Measurements from ENCODE around the gene ASS1. TPM values are rescaled to one million over a fixed set of nuclear protein-coding genes. Genes with fewer than 3 reads are reported as not detected.

The ASS1 gene
- total RNA-seq, 1 experiment from 2014 or later, result 255 TPM

DNA sequence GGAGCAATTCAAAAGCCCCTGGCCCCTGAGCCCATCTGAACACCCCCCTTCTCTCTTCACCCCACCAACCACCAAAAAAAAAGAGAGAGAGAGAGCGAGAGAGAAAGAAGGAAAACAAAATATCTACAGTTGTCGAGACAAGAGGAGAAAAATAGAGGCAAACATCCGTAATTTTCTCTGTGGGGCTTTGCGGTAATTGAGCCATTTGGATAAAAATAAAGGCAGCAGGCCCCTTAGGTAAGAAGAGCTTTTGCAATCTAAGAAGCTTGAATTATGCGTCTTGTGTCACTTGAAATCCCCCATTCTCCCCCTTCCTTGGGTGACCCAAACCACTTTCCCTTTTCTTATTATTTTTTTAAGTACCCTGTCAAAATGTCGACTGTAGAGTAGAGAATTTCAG, 99.1 kb downstream of the ASS1 start:
- CTCF ChIA-PET, result no interaction called here
- POLR2A ChIA-PET (ENCODE audit: unreplicated experiment), result no interaction called here
- BruUV-seq (replicated peaks), result no TSS peak
- TF ChIP-seq EZH2 (IDR thresholded peaks at IDR 0.05; ENCODE audit: low read depth), result no peak
- TF ChIP-seq, protein P1, sequence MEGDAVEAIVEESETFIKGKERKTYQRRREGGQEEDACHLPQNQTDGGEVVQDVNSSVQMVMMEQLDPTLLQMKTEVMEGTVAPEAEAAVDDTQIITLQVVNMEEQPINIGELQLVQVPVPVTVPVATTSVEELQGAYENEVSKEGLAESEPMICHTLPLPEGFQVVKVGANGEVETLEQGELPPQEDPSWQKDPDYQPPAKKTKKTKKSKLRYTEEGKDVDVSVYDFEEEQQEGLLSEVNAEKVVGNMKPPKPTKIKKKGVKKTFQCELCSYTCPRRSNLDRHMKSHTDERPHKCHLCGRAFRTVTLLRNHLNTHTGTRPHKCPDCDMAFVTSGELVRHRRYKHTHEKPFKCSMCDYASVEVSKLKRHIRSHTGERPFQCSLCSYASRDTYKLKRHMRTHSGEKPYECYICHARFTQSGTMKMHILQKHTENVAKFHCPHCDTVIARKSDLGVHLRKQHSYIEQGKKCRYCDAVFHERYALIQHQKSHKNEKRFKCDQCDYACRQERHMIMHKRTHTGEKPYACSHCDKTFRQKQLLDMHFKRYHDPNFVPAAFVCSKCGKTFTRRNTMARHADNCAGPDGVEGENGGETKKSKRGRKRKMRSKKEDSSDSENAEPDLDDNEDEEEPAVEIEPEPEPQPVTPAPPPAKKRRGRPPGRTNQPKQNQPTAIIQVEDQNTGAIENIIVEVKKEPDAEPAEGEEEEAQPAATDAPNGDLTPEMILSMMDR (conservative IDR thresholded peaks at IDR 0.05), result no peak
- no peaks in the 10 kb centered on the region for H4K20me1 ChIP-seq (ENCODE audit: insufficient read depth)
- H3F3A ChIP-seq (ENCODE audit: insufficient read depth, low read depth), result peaks cover 15% of the 10 kb centered on the region
- H3K79me2 ChIP-seq (ENCODE audit: low read depth), result no peaks in the 10 kb centered on the region
- no peak overlapping the region for H3K4me2 ChIP-seq
- H3K4me3 ChIP-seq, result no peak overlapping the region
- H3K9me2 ChIP-seq (ENCODE audit: insufficient read depth), result no peaks in the 10 kb centered on the region
- intact Hi-C loops (cut with micrococcal nuclease; ENCODE audit: unreplicated experiment), result no loop called here
- H3K27me3 ChIP-seq (ENCODE audit: insufficient read depth, low read depth), result no peaks in the 10 kb centered on the region
- peaks cover 6% of the 10 kb centered on the region for H3K4me1 ChIP-seq (replicated peaks; ENCODE audit: insufficient read depth)
- no peak for DNase-seq
- no peaks in the 10 kb centered on the region for H3K36me3 ChIP-seq (ENCODE audit: low read depth)
- H3K9me3 ChIP-seq (ENCODE audit: insufficient read depth, low read depth), result no peaks in the 10 kb centered on the region
- no peak overlapping the region for H2AFZ ChIP-seq
- H3K27ac ChIP-seq, result no peak overlapping the region

DNA sequence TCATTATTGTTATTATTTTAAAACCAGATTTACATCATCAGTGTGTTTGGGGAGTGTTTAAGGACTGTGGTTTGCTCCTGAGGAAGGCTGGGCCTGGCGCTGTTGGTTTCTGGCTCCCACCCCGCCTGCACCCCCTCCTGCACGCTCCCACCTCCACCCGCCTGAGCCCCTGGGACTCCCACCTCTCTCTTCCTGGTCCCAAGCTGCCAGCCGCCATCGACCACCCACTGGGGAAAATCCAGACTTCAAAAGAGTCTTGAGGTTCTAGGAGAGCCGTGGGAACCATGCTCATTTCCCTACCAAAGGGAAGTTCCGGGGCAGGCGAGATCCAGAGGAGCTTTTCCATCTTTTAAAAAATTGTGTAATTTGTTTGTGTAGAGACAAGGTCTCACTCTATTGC, 99.6 kb downstream of the ASS1 start:
- peaks cover 10% of the 10 kb centered on the region for H3F3A ChIP-seq (ENCODE audit: insufficient read depth, low read depth)
- no peaks in the 10 kb centered on the region for H3K9me3 ChIP-seq (ENCODE audit: insufficient read depth, low read depth)
- intact Hi-C loops (cut with micrococcal nuclease; ENCODE audit: unreplicated experiment), result no loop called here
- H3K4me3 ChIP-seq, result no peak overlapping the region
- DNase-seq, result no peak
- H4K20me1 ChIP-seq (ENCODE audit: insufficient read depth), result no peaks in the 10 kb centered on the region
- no peaks in the 10 kb centered on the region for H3K9me2 ChIP-seq (ENCODE audit: insufficient read depth)
- ChIA-PET CTCF (no interaction called here), POLR2A (ENCODE audit: unreplicated experiment) (no interaction called here)
- H2AFZ ChIP-seq, result no peak overlapping the region
- H3K4me2 ChIP-seq, result no peak overlapping the region
- BruUV-seq (replicated peaks), result no TSS peak
- no peak overlapping the region for H3K27ac ChIP-seq
- H3K4me1 ChIP-seq (replicated peaks; ENCODE audit: insufficient read depth), result peaks cover 6% of the 10 kb centered on the region
- no peaks in the 10 kb centered on the region for H3K79me2 ChIP-seq (ENCODE audit: low read depth)
- H3K36me3 ChIP-seq (ENCODE audit: low read depth), result no peaks in the 10 kb centered on the region
- no peaks in the 10 kb centered on the region for H3K27me3 ChIP-seq (ENCODE audit: insufficient read depth, low read depth)
- no peak for TF ChIP-seq EZH2 (IDR thresholded peaks at IDR 0.05; ENCODE audit: low read depth)
- TF ChIP-seq, protein P1 (conservative IDR thresholded peaks at IDR 0.05), result no peak

DNA sequence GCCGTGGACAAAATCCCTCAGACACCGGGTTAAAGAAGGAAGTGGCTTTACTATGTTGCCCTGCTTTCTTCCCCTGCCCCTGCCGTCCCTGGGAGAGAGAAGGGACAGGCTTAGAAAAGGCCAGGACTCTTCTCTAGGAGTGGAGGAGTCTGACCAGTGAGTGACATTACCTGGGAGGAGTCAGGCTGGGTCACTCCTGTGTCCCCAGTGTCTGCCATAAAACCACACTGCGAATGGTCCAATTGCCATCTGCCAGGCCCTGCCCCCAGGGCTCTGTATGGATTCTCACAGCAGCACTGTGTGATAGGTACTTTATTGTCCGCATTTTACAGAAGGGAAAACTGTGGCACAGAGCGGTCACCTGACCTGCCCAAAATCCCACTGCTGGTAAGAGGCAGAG, 103.3 kb downstream of the ASS1 start:
- Histone ChIP-seq H3K4me3 (no peak overlapping the region), H4K20me1 (ENCODE audit: insufficient read depth) (no peaks in the 10 kb centered on the region), H3K4me2 (no peak overlapping the region), H3K4me1 (replicated peaks; ENCODE audit: insufficient read depth) (no peaks in the 10 kb centered on the region), H3F3A (ENCODE audit: insufficient read depth, low read depth) (no peaks in the 10 kb centered on the region), H3K79me2 (ENCODE audit: low read depth) (no peaks in the 10 kb centered on the region), H3K9me2 (ENCODE audit: insufficient read depth) (no peaks in the 10 kb centered on the region), H3K36me3 (ENCODE audit: low read depth) (no peaks in the 10 kb centered on the region), H3K27me3 (ENCODE audit: insufficient read depth, low read depth) (no peaks in the 10 kb centered on the region), H3K9me3 (ENCODE audit: insufficient read depth, low read depth) (no peaks in the 10 kb centered on the region), H3K27ac (no peak overlapping the region), H2AFZ (no peak overlapping the region)
- TF ChIP-seq, protein P1 (conservative IDR thresholded peaks at IDR 0.05), result no peak
- no peak for TF ChIP-seq EZH2 (IDR thresholded peaks at IDR 0.05; ENCODE audit: low read depth)
- ChIA-PET POLR2A (ENCODE audit: unreplicated experiment) (no interaction called here), CTCF (no interaction called here)
- DNase-seq, result no peak
- BruUV-seq (replicated peaks), result no TSS peak
- intact Hi-C loops (cut with micrococcal nuclease; ENCODE audit: unreplicated experiment), result no loop called here

Data from PC-9 (cell line).